Body of pancreas (tissue), 4 donors: ENCODE data around the gene ZNF91.

Source experiments
- POLR2A ChIP-seq, 3 donors: fragments of 450-650 bp; IDR thresholded peaks; one replicate each; pipeline ENCODE4 v1.6.1; 2016; ENCODE audit warnings: antibody characterized with exemption in 3 of 3, mild to moderate bottlenecking in 2 of 3
- TF ChIP-seq, protein P1 (sequence below), 7 experiments: fragments of 450-650 bp in 4 of 7; fragments of 200-600 bp in 3 of 7; sonication (generic) in 3 of 7; IDR thresholded peaks; one replicate each; pipeline ENCODE4 v1.5.1; 2016 to 2019; ENCODE audit warnings: antibody characterized with exemption in 7 of 7

DNA sequence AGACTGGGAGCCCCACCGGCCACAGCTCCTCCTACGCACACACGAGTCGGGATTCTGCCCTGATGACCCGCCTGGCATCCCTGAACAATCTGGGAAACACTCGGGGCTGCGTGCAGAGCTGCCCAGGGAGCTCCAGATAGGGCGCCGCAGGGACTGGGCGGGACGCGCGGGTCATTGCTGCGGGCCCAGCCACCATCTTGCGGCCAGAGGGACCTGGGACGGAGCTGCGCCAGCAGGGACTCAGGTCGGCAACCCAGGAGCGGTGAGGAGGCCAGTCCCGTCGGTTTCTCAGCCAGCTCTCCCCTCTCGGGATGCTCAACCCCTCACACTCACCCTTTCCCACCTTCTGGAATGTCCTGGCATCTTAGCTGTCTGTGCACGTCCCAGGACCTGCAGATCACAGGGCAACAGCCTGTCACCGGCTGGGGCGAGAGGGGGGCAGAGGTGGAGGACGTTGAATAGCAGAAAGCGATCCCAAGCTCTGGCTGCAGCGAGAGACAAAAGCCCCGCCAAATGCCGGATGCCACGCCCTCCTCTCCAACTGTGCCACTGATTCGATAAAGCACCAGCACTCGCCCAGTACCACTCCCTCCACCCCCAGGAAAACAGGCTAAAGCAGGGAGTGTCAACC is 20.4 kb upstream of the ZNF91 start:
- TF ChIP-seq, protein P1, sequence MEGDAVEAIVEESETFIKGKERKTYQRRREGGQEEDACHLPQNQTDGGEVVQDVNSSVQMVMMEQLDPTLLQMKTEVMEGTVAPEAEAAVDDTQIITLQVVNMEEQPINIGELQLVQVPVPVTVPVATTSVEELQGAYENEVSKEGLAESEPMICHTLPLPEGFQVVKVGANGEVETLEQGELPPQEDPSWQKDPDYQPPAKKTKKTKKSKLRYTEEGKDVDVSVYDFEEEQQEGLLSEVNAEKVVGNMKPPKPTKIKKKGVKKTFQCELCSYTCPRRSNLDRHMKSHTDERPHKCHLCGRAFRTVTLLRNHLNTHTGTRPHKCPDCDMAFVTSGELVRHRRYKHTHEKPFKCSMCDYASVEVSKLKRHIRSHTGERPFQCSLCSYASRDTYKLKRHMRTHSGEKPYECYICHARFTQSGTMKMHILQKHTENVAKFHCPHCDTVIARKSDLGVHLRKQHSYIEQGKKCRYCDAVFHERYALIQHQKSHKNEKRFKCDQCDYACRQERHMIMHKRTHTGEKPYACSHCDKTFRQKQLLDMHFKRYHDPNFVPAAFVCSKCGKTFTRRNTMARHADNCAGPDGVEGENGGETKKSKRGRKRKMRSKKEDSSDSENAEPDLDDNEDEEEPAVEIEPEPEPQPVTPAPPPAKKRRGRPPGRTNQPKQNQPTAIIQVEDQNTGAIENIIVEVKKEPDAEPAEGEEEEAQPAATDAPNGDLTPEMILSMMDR (IDR thresholded peaks at IDR 0.05) = no peak
- TF ChIP-seq POLR2A (IDR thresholded peaks at IDR 0.05) = no peak
